Osteocyte (in vitro differentiated cells): ENCODE results near the gene TUBGCP3. TPM values are rescaled to one million over a fixed set of nuclear protein-coding genes. Genes with fewer than 3 reads are reported as not detected.

Experiments
- DNase-seq: peaks from one replicate; pipeline ENCODE4 v3.0.0; 2021; ENCODE audit warnings: mixed read lengths; ENCODE audit not compliant: unreplicated experiment; ENCODE audit errors: extremely low spot score
- H3K27ac Mint-ChIP-seq: one replicate; pipeline ENCODE4 v1.8.0; 2021; ENCODE audit warnings: mild to moderate bottlenecking, mixed read lengths; ENCODE audit not compliant: unreplicated experiment
- H3K27me3 Mint-ChIP-seq: one replicate; pipeline ENCODE4 v1.8.0; 2021; ENCODE audit warnings: mixed read lengths; ENCODE audit not compliant: unreplicated experiment
- H3K36me3 Mint-ChIP-seq: one replicate; pipeline ENCODE4 v1.8.0; 2021; ENCODE audit warnings: mixed read lengths; ENCODE audit not compliant: unreplicated experiment
- H3K4me1 Mint-ChIP-seq: one replicate; pipeline ENCODE4 v1.8.0; 2021; ENCODE audit warnings: mixed read lengths; ENCODE audit not compliant: unreplicated experiment
- H3K4me3 Mint-ChIP-seq: one replicate; pipeline ENCODE4 v1.8.0; 2021; ENCODE audit warnings: mild to moderate bottlenecking, moderate library complexity, mixed read lengths; ENCODE audit not compliant: unreplicated experiment
- H3K9me3 Mint-ChIP-seq: one replicate; pipeline ENCODE4 v1.8.0; 2021; ENCODE audit warnings: mixed read lengths; ENCODE audit not compliant: unreplicated experiment
- total RNA-seq: library from RNA; stranded (reverse); gene quantifications from 2 replicates; pipeline ENCODE4 v1.2.1, GENCODE V29; 2021
- TF ChIP-seq, protein P1 (sequence below): fragments of 200-600 bp; sonication (generic); IDR thresholded peaks from 2 replicates; pipeline ENCODE4 v1.5.0; 2021; ENCODE audit warnings: antibody characterized with exemption, mild to moderate bottlenecking, moderate library complexity

Gene TUBGCP3
- total RNA-seq, 1 donor from 2014 or later = 26.1 TPM

GRCh38 chr13:112481458-112481857 lies 106.5 kb downstream of the TUBGCP3 start:
- peaks cover 27% of the 10 kb centered on the region for H3K9me3 Mint-ChIP-seq
- no peak for DNase-seq
- peaks cover 22% of the 10 kb centered on the region for H3K36me3 Mint-ChIP-seq
- TF ChIP-seq, protein P1, sequence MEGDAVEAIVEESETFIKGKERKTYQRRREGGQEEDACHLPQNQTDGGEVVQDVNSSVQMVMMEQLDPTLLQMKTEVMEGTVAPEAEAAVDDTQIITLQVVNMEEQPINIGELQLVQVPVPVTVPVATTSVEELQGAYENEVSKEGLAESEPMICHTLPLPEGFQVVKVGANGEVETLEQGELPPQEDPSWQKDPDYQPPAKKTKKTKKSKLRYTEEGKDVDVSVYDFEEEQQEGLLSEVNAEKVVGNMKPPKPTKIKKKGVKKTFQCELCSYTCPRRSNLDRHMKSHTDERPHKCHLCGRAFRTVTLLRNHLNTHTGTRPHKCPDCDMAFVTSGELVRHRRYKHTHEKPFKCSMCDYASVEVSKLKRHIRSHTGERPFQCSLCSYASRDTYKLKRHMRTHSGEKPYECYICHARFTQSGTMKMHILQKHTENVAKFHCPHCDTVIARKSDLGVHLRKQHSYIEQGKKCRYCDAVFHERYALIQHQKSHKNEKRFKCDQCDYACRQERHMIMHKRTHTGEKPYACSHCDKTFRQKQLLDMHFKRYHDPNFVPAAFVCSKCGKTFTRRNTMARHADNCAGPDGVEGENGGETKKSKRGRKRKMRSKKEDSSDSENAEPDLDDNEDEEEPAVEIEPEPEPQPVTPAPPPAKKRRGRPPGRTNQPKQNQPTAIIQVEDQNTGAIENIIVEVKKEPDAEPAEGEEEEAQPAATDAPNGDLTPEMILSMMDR = no peak
- no peaks in the 10 kb centered on the region for H3K27me3 Mint-ChIP-seq
- no peak overlapping the region for H3K4me3 Mint-ChIP-seq
- H3K27ac Mint-ChIP-seq = no peak overlapping the region
- H3K4me1 Mint-ChIP-seq = no peaks in the 10 kb centered on the region

DNA sequence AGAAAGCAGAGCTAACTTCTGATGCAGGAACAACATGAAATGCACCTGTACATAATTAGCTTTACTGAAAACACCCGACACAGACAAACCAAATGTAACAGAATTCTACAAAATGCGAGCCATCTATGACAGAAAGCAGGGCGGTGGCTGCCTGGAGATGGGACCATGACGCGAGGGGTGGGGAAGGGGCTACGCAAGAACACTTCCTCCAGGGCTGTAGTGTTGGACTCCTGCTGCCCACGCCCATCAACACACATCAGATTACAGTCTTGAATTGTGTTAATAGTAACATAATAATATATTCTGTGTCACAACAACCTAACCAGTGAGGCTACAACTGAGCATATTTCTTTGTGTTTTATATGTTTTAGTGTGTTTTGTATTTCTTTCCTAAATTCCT lies 108.6 kb downstream of the TUBGCP3 start:
- Mint-ChIP-seq H3K27ac (no peak overlapping the region), H3K4me1 (no peaks in the 10 kb centered on the region), H3K27me3 (no peaks in the 10 kb centered on the region), H3K9me3 (peaks cover 27% of the 10 kb centered on the region), H3K4me3 (no peak overlapping the region), H3K36me3 (peaks cover 16% of the 10 kb centered on the region)
- no peak for DNase-seq
- TF ChIP-seq, protein P1 = no peak

DNA sequence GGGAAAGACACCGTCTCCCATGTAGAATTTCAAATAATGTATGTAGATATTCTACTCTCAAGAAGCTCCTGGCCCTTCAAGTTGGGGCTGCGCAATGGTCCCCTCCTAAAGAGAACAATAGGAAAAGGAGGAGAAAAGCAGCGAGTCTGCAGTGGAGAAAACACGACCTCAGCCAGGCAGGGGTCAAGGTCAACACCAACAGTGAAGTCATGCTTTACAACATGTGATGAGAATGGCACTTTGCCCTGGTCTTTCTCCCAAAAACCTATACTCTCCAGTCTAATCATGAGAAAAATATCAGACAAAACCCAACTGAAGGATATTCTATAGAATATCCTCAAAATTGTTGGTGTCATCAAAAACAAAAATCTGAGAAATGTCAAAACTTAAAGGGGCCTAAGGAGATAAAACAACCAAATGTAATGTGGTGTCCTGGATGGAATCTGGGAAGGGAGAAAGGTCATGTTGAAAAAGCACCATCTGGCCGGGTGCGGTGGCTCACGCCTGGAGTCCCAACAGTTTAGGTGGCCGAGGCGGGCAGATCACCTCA lies 110.8 kb downstream of the TUBGCP3 start:
- Mint-ChIP-seq H3K27me3 (no peaks in the 10 kb centered on the region), H3K4me1 (no peaks in the 10 kb centered on the region), H3K4me3 (no peak overlapping the region), H3K9me3 (peaks cover 19% of the 10 kb centered on the region), H3K27ac (no peak overlapping the region), H3K36me3 (peaks cover 2% of the 10 kb centered on the region)
- TF ChIP-seq, protein P1 = no peak
- DNase-seq = no peak

- H3K36me3 Mint-ChIP-seq = peaks cover 2% of the 10 kb centered on the region
- H3K27me3 Mint-ChIP-seq = no peaks in the 10 kb centered on the region
- peaks cover 9% of the 10 kb centered on the region for H3K9me3 Mint-ChIP-seq
- H3K4me1 Mint-ChIP-seq = no peaks in the 10 kb centered on the region
- no peak for DNase-seq
- TF ChIP-seq, protein P1 = no peak
- no peak overlapping the region for H3K4me3 Mint-ChIP-seq
- H3K27ac Mint-ChIP-seq = no peak overlapping the region
Measured at GRCh38 chr13:112475889-112476288, 112.1 kb downstream of the TUBGCP3 start.

- Mint-ChIP-seq H3K36me3 (no peaks in the 10 kb centered on the region), H3K4me1 (no peaks in the 10 kb centered on the region), H3K27me3 (no peaks in the 10 kb centered on the region), H3K27ac (no peak overlapping the region), H3K4me3 (no peak overlapping the region), H3K9me3 (peaks cover 4% of the 10 kb centered on the region)
- TF ChIP-seq, protein P1 = no peak
- no peak for DNase-seq
Measured at GRCh38 chr13:112474869-112475268, 113.1 kb downstream of the TUBGCP3 start.
